Activated naive CD4-positive, alpha-beta T cell treated with anti-CD3 and anti-CD28 coated beads, Interleukin-2, amount 50 U/mL, for 16 hours (primary cell): ENCODE results near the gene OR52R1.
"Not testable (repeated sequence)": the region's sequence is repeated elsewhere in the genome, so short reads cannot be mapped to it uniquely, and the experiment has no call there.

Experiments
- DNase-seq: peaks from one replicate; pipeline ENCODE4 v3.0.0-alpha.2; 2020

The OR52R1 gene

DNA sequence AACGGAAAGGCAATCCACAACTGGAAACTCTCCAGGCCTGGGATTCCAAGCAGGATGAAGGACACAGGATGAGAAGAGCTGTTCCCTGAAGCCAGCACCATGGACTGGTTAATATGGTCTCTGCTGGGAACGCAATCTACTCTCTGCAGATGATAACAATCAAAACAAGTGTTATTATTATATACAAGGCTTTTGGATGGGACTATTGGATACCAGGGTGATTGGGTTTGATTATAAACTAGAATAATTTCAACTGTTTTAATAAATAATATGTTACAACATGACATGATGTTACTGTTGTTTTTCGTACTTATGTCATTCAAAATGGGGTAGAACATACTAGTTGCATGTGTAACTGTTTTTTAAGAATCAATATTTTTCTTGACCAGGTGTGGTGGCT is at the start of gene OR52R1:
Gene OR52R1, minus strand, starts transcription at position 101 of the 400 bp plus-strand sequence. Its CDS starts 0 bp downstream, at position 101.
- DNase-seq, result no peak

DNA sequence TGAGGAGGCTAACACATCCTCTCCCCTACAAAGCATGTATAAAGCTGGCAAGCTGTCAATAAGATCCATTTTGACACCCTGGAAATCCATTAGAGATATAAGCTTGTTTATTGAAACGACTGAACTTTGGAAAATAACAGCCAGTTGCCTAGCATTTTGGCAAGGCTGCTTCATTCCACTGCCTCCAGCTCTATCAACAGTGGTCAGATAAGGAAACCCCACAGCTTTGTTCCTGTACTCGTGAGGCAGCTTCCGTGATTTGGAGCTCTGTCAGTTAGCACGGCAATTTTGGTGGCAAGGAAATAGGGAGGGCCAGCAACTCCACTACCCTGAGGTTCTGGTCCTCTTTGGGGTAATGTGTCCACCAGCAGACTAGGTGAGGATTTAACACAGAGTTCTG is 46.9 kb upstream of the OR52R1 start:
- no peak for DNase-seq

DNA sequence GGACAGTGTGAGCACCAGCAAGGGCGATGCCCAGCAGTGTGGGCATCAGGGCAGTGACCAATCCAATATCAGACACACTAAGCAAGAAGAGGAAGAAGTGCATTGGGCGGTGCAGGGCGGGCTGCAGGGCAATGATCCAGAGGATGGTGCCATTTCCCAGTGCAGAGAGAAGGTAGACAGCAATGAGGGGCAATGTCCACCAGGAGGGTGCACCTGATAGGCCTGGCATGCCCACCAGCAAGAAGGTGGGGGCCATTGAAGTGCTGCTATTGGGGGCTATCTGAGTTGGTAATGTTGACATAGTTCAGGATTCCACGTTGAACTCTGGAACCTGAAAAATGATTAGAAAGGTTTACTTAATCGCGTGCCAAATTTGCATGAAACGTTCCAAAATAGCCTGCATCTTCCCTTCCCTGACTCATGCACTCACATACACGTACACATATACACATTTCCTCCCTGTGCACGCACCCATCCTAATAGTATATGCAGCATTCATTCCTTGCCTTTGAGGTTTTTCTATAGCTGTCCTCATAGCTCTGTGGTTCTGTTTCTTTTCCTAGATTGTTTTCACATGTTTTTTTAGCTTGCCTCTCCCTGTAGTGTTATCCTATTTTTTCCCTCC is 44.8 kb upstream of the OR52R1 start, which contains the start of gene OR51S1:
Gene OR51S1, minus strand, starts transcription at position 301 of the 625 bp plus-strand sequence. Its CDS starts 0 bp downstream, at position 301.
- DNase-seq, result no peak

DNA sequence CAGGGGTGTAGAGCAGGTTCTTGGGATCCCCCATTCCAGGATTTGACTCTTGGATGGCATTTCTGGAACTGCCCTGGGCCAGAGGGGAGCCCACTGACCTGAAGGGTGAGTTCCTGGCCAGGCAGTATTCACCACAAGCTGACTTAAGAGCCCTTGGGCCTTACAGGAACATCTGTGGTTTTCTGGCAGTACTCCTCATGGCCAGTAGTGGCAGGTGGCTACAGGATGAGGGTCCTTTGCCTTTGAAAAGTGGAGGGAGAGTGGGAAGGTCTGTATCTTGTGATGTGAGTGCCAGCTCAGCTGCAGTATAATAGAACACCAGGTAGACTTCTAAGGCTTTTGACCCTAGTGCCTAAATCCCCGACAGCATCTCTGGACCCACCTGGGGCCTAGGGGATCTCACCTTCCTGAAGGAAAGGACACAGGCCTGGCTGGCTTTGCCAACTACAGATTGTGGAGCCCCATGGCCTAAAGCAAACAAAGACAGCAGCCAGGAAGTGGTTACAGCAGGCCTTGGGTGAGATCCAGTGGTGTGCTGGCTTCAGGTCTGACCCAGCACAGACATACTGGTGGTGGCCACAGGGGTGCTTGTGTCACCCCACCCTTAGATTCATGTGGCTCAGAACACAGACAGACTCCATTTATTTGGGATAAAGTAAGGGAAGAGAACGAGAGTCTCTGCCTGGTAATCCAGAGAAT is 35.8 kb upstream of the OR52R1 start:
- no peak for DNase-seq

DNA sequence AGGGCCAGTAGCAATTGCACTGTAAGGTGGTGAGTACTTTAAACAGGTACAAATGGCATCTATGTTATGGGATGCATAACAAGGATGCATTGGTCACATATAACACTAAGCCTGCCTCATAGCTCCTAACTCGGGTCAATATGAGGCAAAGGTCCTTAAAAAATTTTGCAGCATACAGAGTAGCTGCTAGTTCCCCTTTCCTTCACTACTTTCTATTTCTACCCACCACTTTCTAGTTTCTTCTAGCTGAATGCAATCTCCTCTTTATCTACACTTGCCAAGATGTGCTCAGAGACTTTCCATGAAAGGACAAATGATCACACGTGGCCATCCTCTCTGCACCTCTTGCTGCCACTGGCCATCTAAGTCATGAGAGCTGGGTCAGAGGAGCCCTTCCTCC is 26.7 kb upstream of the OR52R1 start:
- no peak for DNase-seq

DNA sequence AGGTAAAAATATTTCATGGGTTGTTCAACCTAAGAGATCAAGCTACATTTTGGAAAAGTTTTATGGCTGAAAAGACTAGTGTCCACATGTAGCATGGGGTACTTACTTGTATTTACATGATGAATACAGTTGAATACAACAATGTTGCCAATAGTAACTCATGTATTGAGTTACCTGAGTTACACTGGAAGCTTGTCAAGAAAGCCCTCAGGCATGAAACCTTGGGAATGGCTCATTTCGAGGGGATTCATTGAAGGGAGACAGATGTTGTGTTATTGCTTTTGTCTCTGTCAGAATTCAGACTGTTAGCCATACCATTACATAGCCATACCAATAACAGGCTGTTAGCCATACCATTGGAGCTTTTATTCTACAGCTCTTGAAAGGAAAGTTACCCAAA is 26.2 kb upstream of the OR52R1 start:
- no peak for DNase-seq

DNA sequence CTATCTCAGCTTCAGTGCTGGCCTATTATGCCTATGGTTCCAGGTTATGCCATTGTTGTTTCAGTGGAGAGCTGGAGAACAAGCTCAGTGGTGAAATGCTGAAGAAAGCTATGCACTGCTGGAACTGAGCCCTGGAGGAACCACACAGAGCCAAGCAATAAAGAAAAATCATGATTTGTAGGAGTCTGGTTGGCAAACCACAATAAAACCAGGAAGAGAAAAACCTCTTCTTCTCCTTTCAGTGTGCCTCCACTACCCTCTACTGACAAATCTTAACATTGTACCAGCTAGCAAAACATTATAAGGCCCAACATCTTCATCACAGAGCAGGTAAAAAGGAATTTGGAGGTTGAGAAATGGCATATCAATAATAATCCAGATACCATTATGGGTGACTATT is 22.2 kb upstream of the OR52R1 start:
- DNase-seq, result no peak

DNA sequence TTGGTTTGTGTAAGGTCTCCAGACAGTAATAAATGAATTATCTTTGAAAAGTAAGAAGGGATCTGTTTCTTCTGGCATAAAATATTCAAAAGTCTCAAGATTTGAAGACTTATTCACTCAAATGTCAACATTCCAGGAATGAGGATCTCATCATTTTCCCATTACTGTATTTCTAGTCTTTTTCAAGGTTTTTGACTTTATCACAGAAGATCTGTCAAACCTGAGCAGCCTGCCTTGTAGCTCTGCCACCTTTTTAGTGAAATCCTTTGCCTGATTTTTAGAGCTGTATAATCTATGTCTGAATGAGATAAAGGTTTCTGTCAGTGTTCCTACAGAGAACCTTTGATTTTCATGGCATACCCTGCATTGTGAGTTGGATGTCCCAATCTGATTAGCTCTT is 21.0 kb upstream of the OR52R1 start:
- no peak for DNase-seq

DNA sequence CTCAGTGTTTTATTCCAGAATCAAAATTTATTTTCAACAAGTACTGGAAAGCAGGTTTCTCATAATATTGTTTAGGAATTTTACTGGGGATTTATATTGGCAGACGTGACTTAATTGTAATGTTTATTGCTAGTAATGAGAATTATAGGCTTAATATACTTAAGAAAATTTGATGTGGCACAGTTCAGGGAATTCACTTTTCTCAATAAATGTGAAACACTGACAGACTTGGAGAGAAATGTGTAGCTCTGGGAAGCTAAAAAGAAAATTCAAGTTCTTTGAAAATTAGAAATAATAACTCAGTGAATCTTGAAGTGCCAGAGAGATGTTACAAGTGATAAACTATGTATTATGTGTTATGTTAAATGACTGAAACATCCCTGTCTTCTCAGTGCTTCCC is 16.8 kb upstream of the OR52R1 start, which contains the start of gene OR51F2:
Gene OR51F2, plus strand, starts transcription at position 301 of the 400 bp plus-strand sequence. CDS start 101 bp downstream, outside the sequence.
- no peak for DNase-seq

DNA sequence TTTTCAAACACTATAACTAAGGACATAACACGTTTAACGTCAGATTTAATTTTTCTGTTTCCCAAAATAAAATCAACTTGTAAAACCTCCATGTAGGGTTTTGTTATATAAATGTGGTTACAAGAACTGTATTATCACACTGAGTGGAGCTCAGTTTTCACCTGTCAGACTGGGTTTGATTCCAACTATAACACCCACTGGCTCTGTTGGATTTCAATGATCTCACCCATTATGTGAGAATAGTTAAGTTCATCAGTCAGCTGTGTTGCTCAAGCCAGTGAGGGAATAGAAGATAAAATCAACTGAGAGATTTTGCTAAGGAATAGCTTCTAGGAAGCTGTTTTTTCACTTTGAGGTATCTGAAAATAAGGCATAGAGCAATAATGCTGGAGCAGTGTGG is 5.1 kb upstream of the OR52R1 start:
- DNase-seq, result no peak

DNA sequence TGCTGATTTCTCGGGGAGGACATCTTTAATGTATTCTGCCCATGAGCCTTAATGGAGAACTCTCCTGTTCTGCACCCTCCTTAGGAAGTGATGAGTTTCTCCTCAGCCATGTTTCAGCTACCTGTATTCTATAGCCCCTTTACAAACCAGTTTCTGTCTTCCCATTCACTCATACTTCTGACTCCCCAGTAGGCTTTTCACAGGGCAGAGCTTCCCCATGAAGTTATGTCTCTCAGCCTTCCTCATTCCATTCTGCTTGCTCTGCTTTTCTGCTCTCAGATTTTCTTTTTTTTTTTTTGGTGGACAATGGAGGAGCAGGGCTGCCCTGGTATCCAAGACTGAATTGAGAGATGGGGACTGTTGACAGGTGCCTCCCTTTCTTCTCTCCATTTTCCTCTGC is 4.3 kb upstream of the OR52R1 start:
- DNase-seq, result no peak

DNA sequence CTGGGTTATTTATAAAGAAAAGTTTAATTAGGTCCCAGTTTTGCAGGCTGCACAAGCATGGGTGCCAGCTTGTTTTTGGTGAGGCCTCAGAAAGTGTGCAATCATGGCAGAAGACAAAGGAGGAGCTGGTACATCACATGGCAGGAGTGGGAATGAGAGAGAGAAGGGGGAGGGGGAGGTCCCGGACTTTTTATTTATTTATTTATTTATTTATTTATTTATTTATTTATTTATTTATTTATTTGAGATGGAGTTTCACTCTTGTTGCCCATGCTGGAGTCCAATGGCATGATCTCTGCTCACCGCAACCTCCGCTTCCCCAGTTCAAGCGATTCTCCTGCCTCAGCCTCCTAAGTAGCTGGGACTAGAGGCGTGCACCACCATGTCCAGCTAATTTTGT is 2.9 kb downstream of the OR52R1 start:
- DNase-seq, result not testable (repeated sequence)

DNA sequence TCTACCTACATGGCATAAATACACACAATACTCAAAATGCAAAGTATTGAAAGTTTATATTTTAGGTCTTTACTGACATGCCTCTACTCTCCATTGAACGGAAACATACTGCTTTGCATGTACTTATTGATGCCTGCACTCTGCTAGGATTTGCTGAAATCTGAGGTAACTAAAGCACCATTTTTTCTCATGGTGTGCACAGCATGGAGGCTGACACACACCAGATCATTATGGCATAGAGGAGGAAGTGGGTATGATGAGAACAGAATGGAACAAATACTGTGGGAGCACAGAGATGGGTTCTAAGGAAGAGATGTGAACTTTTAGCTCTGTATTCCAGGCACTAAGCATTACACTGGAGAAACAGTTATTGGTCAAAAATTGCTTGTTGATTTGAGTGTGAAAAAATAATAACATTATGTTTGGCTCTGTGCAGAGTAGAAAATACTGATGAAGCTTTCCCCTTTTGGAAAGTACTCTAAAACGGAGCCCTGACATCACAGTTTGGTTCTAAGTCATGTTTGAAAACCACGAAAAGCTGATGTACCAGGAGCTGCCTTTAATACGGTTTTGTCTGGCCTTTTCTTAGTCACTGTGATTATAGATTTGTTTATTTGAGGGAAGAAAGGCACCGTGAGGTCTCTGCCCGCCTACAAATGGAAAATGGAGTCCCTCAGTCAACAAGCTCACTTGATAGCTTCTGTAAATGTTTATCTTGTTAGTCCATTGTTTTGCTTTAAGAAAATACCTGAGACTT is 5.6 kb downstream of the OR52R1 start:
- DNase-seq, result no peak

DNA sequence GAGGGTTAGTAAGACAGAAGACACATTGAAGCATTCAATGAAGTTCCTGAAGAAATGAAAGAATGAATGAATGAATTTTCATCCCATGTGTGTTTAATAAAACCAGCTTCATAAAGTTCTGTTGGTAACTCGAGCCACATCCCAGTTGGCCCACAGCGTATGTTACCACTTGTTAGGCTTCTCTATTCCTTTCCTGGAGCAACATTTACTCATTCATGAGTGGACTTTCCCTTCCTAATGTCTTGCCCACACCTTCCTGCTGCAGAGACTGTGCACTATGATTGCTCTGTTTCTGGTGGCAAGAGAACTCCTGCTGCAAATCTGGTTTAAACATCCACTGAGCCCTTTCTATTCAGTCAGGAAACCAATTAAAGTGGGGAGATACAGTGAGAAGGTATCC is 7.0 kb downstream of the OR52R1 start:
- DNase-seq, result no peak

DNA sequence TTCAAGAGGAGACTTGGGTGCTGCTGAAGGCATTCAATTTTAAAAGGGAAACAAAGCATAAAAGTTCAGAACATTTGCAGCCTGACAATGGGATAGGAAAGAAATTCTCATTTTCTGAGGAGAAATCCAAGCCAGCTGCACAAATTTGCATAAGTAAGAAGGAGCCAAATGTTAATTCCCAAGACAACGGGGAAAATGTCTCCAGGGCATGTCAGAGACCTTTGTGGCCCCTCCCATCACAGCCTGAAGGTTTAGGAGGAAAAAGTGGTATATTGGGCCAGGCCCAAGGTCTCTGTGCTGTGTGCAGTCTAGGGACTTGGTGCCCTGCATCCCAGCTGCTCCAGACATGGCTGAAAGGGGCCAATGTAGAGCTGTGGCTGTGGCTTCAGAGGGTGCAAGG is 21.7 kb downstream of the OR52R1 start:
- no peak for DNase-seq

DNA sequence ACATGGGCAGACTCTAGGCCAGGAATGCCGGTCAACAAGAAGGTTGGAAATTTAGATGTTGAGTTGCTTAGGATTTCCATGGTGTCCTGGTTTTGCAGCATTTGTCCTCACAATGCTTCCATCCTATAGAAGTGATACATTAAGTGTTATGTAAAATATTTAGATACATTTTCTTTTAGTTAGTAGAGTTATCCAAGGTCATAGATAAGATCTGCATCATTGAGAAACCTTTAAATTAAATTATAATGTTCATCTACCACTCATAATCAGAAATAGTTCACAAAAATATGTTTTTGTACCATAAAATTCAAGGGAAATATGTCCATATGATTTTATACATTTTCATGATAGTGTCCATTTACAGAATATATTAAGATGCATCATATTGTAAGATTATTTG is 34.3 kb downstream of the OR52R1 start, which contains the start of gene OR51F1:
Gene OR51F1, minus strand, starts transcription at position 101 of the 400 bp plus-strand sequence. Its CDS starts 0 bp downstream, at position 101.
- no peak for DNase-seq

DNA sequence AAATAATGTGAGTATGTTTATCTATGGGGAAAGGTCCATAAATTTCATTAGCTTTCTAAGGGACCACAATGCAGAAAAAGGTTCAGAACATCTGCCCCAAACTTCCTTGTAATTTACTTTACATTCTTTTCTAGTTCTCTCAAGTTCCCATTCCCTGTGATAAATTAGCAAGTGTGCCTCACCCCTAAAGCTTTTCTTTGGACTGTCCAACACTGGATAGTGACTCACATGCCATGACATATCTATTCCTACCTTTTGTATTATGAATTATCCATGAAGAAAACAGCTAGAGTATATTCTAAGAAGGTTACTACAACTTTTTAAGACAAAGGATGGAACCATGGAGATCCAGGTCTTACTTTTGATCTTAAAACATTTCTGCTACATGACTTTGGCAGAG is 36.1 kb downstream of the OR52R1 start:
- no peak for DNase-seq

DNA sequence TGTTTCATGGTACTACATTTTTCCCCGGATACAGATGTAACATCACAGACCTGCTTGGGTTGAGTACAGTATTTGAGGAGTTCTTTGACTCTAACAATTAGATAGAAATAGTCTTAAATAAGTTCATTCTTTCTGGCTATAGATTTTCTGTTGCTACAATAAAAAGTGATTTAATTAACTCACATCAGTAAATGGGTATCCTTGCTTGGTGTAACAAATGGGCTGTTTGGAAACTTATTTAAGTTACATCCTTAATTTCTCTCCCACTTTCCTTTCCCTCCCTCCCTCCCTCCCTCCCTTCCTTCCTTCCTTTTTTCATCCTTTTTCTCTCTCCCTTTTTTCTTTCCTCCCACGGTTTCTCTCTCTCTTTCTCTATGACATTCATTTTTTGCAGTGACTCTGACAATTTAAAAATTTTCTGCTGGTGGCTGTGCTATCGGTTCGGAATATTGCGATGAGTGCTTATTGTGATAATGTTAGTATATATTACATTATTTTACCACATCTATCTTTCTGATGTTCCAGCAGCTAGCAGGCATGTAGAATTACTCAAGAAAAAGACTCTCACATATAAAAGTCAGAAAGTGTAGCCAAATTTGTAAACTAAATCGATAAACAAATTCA is 37.6 kb downstream of the OR52R1 start:
- DNase-seq, result no peak

DNA sequence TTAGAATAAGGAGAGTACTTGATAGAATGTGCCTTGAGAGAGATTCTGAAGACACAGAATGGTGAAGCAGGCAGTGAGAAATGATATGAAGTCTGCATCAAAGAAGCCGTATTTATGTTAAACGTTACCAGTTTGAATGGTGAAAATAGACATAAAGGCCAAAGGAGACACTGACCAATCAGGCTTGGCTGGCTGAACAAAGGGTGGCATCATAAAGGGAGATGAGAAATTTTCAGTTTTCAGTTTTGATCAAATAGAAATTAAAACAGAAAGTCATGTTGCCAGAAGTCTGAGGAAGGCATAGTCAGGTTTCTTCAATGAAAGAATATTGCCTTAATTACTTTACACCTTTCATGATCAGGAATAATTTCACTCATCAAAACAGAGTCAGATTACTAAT is 41.1 kb downstream of the OR52R1 start:
- no peak for DNase-seq
